MCF 10A (cell line): Measurements from ENCODE around the gene MRPL9. TPM values are rescaled to one million over a fixed set of nuclear protein-coding genes. Genes with fewer than 3 reads are reported as not detected.

Experiments
- total RNA-seq: library from RNA; stranded (reverse); gene quantifications from 2 replicates; pipeline ENCODE4 v1.2.3, GENCODE V29; 2022

MRPL9 gene
- total RNA-seq, 1 experiment from 2014 or later: 146 TPM

Other genes starting within 250 kb of the MRPL9 start
- 90.6 and 162 TPM in 2 replicates for gene TUFT1, start 223.2 kb downstream of the MRPL9 start, total RNA-seq
- gene SNX27, start 151.4 kb downstream of the MRPL9 start, total RNA-seq: 36.9 and 43.1 TPM in 2 replicates
- not detected in 2 replicates for gene CELF3, start 46.7 kb downstream of the MRPL9 start, total RNA-seq
- gene RIIAD1, start 42.0 kb downstream of the MRPL9 start, total RNA-seq: not detected in 2 replicates
- gene TDRKH, start 27.0 kb upstream of the MRPL9 start, total RNA-seq: 5.6 and 10.6 TPM in 2 replicates
- 0.10 TPM in 1 of 2 replicates, not detected in the other for gene LINGO4, start 41.9 kb upstream of the MRPL9 start, total RNA-seq
- gene RORC, start 68.3 kb upstream of the MRPL9 start, total RNA-seq: 0.40 and 0.81 TPM in 2 replicates
- not detected in 2 replicates for gene C2CD4D, start 76.3 kb upstream of the MRPL9 start, total RNA-seq
- not detected in 2 replicates for gene THEM5, start 90.2 kb upstream of the MRPL9 start, total RNA-seq
- gene THEM4, start 146.0 kb upstream of the MRPL9 start, total RNA-seq: 27.5 and 29.1 TPM in 2 replicates
- gene S100A10, start 230.4 kb upstream of the MRPL9 start, total RNA-seq: 1,693 and 1,694 TPM in 2 replicates